ENCODE data around the gene FCN1.
"Not testable (repeated sequence)": the region's sequence is repeated elsewhere in the genome, so short reads cannot be mapped to it uniquely, and the experiment has no call there.

FCN1 gene

DNA sequence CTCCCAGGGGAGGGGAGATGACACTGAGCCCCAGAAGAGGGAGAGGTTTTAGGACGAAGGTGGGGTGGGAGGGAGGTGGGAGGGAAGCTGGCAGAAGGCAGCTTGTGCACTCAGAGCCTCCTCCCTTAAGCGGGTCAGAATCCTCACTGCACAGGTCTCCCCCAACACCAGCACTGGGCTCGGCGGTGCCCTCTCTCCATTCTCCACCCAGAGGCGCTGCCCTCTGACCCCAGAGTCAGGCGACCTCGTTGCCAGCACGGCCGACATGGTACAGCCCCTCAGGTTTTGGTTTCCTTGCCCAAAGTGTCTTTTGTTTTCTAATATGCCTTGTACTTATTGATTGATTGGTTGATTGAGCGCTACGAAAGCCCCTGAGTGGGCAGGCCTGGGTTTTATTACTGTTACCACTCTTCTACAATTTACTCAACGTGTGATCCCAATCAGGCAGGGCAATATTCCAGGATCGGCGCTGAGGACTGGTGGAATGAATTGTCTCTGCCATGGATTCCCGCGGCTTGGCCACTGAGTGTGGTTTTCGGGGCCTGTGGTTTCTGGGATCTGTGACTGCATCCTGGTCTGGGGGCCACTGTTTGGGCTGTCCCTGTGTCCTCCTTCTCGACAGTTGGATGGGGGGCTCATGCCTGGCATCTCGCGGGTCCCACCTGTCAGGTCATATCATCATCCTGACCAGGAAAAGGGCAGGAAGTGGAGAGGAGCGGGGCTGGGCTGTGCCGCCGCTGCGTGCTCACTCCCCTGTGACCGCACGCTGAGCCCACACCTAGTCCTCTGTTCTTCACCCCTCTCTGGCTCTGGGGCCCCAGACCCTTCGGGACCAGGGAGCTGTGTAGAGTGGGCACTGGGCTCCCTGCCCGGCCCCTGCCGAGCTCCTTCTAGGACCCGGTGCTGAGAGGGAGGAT is 46.7 kb downstream of the FCN1 start:
- no peak for FAIRE-seq

DNA sequence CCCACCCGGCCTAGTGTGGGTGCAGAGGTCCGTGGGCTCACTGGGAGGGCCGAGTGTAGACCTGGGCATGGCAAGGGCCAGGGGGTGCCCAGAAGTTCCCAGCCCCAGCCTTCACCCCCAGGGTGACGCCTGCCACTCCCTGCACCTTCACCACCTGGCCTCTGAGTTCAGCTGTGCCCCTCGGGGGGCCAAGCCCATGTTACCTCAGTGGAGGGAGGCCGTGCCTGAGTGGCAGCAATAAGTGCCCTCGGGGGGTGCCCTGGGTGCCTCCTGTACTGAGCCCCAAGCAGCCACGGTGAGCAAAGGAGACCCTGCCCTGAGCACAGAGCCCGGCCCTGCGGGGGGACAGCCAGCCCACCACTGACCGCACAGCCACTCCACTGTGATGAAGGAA is 47.4 kb downstream of the FCN1 start:
- FAIRE-seq = no peak

DNA sequence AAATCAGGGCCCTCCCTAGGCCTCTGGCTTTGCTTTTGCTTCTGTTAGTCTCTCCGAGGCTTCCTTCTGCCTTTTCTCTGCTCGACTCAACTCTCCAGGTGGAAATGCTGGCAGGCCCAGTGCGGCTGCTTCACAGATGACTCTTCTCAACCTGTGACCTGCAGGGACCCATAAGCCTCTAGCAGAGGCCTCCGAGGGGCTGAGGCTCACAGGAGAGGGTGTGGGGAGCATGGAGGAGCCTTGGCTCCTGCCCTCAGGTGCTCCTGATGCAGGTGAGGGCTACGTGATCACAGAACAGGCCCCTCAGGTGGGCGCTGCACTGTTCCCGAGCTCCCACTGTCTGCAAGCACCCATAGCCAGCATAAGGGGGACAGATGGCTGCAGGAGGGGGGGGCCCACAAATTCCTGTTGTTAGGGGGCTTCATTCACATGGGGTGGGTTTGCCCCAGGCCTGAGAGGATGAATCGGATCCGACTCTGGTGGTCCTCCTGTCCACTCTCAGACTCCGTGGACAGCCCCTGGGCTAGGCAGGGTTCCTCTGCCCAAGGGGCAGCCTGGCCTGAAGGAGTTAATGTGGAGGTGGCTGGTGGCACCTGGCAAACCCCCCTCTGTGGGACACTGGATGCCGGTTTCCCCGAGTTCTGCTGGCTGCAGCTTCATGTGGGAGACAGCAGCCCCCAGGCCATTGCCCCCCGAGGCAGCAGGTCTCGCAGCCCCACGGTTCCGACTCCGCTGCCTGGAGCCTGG is 48.0 kb downstream of the FCN1 start:
- no peak for FAIRE-seq

DNA sequence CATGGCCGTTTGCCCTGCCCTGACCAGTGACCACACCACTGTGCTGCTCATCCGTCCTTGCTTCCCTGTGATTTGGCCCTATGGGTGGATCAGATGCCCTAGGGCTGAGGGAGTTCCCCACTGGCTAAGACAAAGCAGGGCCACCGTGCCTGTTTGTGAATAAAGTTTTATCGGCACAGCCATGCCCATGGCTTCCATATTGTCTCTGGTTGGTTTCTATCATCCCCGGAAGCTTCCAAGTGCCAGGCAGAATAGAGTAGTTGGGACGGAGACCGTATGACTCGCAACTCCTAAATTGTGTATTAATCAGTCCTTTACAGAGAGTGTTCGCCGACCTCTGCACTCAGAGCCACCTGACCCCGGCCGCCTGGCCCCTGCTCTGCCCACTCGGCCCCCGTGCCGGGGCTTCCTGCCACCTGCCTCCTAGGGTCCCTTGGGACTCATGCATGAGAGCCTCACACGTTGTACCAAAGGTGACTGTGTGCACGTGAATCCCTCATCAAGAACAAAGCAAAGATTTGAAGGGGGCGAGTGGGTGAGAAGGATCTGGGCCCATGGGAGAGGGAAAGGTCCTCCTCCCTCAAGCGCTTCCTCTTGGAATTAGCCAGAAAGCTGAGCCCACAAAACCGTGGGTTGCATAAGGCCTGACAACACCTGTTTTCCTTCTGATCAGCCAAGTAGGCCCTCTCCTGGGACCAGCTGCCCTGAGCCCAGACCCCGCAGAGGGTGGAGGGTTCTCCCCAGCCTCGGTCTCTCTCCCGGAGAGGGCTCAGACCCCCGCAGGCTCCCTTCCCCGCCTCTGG is 48.8 kb downstream of the FCN1 start:
- no peak for FAIRE-seq

DNA sequence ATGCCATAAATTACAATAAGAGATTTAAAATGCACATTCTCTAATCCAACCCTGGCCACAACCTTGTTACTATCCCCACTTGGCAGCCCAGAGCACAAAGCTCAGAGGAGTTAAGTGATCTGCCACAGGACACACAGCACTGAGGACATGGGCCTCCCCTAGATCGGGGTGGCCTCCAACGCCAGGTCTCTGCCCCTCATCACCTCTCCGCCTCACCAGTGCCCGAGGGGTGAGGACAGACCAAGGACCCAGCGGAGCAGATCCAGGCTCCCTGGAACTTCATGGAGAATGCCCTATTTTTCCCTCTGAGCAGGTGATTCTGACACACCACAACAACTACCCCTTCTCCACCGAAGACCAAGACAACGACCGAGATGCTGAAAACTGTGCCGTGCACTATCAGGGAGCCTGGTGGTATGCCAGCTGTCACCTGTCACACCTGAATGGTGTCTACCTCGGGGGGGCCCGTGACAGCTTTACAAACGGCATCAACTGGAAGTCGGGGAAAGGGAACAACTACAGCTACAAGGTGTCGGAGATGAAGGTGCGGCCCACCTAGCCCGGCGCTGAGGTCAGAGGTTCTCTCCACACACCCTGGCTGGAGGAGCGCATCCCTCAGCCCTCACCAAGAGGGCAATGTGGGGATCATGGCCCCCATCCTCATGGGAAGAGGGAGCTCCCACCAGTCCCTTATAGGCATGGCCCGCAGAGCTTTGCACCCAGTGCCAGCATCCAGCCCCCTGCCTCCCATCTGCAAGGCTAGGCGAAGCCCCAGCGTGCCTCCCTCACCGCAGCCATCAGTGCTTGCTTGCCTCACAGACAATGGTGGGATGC is 49.6 kb downstream of the FCN1 start:
- FAIRE-seq = no peak

DNA sequence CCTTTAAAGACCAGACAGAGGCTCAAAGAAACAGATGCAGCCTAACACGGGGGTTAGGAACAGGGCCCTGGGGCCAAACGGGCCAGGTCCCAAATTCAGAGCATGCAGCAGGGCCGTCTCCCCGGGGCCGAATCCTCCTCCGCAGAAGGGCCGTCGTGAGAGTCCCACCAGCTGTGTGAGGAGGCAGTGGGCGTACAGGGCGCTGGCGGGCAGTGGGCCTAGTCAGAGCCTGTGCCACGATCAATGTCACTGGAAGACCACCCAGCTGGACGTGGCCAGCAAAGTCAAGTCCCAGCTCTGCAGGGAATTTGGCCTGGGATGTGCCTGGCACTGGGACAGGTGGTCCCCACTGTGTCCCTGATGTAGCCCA is 52.9 kb downstream of the FCN1 start:
- FAIRE-seq = no peak

DNA sequence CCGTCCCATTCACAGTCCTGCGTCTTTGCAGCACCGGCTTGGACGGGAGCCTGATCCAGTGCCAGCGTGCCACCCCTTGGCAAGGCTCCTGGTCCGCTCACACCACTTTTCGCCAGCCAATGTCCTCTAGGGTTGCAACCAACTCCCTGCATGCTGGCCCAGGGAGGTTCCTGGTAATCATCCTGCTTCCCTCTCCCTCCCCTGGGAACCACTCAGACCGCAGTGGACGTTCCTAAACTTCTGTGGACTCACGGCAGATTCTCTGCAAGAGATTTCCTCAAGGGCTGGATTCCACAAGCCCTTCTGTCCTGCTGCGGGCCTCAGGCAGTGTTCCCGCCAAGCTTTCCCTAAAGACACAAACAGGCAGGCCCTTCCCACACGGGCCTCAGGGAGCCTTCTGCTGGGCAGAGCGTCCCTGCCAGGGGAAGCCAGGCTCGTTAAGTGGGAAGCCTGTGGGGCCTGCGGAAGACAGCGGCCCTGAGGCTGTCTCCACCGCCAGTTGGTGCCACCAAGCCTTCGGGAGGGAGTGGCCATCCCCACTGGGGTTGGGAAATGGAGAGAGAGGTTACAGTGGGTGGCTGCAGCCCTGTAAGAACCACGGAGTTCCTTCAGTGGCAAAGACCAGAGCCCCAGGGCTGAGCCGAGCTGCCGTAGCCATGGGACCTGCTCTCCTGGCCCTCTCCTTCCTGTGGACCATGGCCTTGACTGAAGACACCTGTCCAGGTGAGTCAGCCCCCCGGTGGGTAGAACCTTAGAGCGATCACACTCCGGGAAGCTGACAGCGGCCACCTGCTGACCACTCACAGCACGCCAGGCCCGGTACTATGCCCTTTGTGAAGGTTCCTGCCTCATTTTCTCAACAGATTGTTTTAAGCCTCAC is 53.5 kb downstream of the FCN1 start:
- FAIRE-seq = no peak

DNA sequence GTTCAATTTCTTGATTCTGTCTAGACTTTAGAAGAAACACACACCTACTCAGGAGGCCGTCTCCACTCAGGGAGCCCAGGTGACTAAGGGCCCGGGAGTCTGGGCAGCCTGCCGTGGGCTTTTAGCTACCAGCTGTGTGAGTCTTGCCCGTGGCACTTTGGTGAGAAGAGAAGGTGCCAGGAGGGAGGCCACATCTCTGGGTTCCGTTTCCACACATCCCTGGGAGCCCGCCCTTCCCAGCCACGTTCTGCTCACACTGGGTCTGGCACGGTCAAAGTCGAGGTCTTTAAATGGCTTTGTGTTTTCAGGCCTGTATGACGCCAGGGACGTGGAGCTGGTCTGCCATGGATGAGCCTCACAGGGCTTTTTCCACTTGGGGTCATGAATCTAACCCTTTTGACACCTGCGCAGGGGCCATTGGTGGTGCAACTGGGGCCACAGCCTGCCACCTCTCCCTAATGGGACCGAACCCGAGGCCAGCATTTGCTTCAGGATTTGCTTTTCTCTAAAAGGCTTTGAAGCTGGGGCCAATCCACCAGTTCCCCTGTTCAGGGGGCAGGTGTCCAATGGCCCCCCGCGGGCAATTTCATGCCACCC is 54.3 kb downstream of the FCN1 start:
- FAIRE-seq = no peak

DNA sequence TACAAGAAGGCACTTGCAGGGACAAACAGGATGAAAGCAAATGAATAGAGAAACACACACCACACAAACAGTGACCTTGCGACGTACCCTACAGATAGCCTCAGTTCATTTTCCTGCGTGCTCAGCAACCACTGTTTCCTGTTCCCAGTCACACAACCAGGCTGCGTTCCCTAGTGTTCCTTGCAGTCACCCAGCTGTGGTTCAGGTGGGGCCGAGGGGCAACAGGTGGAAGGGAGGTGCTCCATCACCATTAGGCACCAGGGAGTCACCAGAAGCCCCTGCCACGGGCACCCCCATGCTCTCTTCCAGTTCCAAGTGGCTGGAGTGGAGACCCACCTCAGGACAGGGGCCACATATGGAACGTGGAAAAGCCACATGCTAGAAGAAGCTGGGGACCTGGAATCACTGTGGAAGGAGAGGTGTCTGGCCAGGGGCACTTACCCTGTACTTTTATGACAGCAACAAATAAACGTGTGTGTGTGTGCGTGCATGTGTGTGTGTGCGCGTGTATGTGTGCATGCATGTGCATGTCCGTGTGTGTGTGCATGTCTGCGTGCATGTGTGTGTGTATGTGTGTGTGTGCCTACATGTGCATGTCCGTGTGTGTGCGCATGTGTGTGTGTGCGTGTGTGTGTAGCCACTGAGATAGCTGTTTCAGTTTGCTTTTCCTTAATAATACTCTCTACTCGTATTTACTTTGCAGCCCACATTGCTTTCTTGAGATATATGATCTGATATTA is 55.9 kb downstream of the FCN1 start:
- no peak for FAIRE-seq

DNA sequence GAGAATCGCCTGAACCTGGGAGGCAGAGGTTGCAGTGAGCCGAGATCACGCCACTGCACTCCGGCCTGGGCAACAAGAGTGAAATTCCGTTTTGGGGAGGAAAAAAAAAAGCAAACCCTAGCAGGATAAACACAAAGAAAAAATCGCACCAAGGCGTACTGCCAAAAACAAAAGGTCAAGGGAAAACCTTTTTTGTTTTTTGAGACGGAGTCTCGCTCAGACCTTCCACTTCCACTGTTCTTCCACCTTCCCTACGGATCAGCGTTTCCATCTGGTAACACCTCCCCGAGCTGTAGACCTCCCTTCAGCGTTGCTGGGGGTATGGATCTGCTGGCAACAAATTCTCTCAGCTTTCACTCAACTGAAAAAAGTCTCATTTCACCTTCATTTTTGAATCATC is 57.2 kb downstream of the FCN1 start:
- FAIRE-seq = no peak

DNA sequence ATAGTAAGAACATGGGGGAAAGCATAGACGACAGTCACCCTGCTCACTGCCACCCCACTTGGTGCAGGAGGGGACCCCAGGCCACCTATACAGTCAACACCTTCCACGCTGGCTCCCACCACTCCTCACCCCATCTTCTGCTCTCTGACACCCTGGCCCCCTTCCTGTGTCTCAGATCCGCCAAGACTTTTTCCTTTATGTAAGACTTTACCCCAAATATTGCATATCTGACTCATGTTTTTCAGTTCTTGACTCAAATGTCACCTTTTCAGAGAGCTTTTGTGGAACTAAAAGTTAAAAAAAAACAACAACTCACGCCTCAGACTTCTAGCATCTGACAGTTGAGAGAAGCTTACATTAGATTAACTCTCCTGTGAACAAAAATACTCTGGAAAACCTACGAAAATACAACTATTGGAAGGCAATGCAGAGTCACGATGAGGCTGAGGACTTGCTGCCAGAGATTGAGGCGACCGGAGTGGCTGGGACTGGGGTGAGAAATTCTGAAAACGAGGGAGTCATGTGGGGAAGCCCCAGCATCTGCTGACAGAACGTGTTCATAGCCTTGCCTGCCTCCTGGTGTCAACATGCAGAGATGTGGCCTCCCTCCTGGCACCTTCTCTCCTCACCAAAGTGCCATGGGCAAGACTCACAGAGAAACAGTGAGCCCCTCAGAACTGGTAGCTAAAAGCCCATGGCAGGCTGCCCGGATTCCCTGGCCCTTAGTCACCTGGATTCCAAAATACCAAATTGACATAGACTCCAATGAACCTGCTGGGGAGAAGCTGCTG is 59.5 kb downstream of the FCN1 start:
- no peak for FAIRE-seq

DNA sequence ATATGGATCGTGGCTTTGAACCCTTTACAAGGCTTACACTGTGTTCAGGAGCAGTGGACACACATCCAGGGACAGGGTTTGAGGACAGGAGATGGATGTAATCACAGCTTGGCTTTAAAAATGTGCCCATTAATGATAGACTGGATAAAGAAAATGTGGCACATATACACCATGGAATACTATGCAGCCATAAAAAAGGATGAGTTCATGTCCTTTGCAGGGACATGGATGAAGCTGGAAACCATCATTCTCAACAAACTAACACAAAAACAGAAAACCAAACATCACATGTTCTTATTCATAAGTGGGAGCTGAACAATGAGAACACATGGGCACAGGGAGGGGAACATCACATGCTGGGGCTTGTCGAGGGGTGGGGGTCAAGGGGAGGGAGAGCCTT is 60.3 kb downstream of the FCN1 start:
- not testable (repeated sequence) for FAIRE-seq

DNA sequence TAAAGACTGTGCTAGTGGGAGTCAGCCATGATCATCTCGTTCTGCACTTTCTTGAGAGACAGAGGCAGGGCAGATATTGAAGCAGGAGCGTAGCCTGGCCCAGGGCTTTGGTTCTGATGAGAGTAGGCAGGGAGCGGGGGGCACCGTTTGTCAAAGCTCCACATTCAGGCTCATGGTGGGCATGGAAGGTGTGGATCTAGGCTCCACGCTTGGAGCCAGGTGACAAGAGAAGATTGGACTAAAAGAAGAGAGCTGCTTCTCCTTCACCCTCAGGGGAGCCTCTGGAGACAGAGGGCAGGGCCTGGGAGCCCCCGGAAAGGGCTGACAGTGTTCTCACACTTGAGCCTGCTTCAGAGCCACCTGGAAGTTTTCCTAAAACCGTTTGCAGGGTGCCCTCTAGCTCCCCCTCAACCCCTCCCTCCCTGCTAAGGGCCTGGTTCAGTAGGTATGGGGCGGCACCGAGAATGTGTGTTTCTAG is 61.8 kb downstream of the FCN1 start:
- no peak for FAIRE-seq

Data from TTC549 (cell line).